ENCODE results near the gene TMC5. TPM values are rescaled to one million over a fixed set of nuclear protein-coding genes. Genes with fewer than 3 reads are reported as not detected.
"Not testable (repeated sequence)": the region's sequence is repeated elsewhere in the genome, so short reads cannot be mapped to it uniquely, and the experiment has no call there.

Gene TMC5
- total RNA-seq, 1 donor from 2014 or later = not detected

DNA sequence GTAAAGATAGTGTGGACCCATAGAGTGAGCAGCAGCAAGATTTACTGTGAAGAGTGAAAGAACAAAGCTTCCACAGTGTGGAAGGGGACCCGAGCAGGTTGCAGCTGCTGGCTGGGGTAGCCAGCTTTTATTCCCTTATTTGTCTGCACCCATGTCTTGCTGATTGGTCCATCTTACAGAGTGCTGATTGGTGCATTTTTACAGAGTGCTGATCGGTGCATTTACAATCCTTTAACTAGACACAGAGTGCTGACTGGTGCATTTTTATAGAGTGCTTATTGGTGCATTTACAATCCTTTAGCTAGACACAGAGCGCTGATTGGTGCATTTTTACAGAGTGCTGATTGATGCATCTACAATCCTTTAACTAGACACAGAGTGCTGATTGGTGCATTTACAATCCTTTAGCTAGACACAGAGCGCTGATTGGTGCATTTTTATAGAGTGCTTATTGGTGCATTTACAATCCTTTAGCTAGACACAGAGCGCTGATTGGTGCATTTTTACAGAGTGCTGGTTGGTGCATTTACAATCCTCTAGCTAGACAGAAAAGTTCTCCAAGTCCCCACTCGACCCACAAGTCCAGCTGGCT, 26.4 kb upstream of the TMC5 start:
- H3K27me3 Mint-ChIP-seq = peaks cover 33% of the 10 kb centered on the region
- H3K9me3 Mint-ChIP-seq; H3K27ac Mint-ChIP-seq; H3K4me3 Mint-ChIP-seq; H3K4me1 Mint-ChIP-seq; H3K36me3 Mint-ChIP-seq (ENCODE audit: low read depth); intact Hi-C loops (cut with micrococcal nuclease); DNase-seq: not testable (repeated sequence)

DNA sequence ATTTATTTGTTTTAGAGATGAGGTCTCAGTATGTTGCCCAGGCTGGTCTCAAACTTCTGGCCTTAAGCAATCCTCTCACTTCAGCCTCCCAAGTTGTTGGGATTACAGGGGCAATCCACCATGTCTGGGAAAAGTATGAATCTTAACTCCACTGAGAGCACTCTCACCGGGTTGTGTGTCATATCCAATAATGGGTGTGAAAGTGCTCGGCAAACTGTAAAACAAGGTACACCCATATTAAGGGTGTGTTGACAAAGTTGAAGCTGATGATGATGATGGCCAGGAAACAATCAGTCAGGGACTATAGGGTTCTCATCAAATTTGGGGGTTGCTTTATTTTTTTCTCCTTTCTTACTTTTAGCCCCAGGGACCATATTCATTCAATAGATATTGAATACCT, 25.3 kb upstream of the TMC5 start:
- H3K36me3 Mint-ChIP-seq (ENCODE audit: low read depth) = no peaks in the 10 kb centered on the region
- no peak overlapping the region for H3K27ac Mint-ChIP-seq
- H3K4me1 Mint-ChIP-seq = peaks cover 9% of the 10 kb centered on the region
- H3K27me3 Mint-ChIP-seq = peaks cover 37% of the 10 kb centered on the region
- DNase-seq = no peak
- no peaks in the 10 kb centered on the region for H3K9me3 Mint-ChIP-seq
- intact Hi-C loops (cut with micrococcal nuclease) = no loop called here
- H3K4me3 Mint-ChIP-seq = no peak overlapping the region

DNA sequence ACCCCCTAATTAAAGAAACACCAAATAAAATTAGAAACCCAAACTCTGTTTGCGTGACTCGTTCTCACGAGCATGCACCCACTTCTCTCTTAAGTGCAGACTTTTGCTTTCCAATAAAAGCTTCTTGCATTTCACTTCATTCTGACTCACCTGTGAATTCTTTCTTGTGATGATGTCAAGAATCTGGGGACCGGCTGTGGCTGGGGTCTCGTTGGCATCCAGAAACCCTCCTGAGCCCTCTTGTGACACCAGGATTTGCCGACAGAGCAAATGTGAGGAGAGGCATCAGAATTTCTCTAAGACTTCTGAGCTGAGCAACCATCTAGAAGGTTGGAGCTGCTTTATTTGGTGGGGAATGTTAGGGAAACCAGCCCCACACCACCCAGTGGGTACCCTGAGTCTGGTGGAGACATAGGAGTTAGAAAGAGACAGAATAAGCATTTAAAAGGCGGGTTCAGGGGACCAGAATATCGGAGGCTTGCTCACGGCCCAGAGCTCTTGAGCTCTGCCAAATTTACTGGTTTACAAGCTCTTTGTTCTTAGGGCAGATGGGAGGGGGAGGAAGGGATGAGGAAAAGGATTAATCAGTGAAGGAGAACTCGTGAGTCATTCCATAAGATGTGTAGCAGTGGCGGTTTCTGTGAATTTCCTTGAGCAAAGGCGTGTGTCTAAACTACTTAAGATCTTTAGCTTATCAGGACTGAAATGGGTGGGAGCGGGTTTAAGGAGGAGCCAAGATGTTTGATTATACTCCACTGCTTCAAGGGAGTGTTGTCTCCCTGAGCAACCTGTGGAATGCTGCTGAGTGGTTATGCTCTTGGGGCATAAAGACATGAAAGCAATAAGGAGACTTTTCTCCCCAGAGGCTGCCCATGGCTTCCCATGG, 24.2 kb upstream of the TMC5 start:
- intact Hi-C loops (cut with micrococcal nuclease) = no loop called here
- H3K4me3 Mint-ChIP-seq = no peak overlapping the region
- H3K27ac Mint-ChIP-seq = no peak overlapping the region
- H3K4me1 Mint-ChIP-seq = peaks cover 9% of the 10 kb centered on the region
- no peak for DNase-seq
- no peaks in the 10 kb centered on the region for H3K9me3 Mint-ChIP-seq
- no peaks in the 10 kb centered on the region for H3K36me3 Mint-ChIP-seq (ENCODE audit: low read depth)
- H3K27me3 Mint-ChIP-seq = peaks cover 37% of the 10 kb centered on the region

DNA sequence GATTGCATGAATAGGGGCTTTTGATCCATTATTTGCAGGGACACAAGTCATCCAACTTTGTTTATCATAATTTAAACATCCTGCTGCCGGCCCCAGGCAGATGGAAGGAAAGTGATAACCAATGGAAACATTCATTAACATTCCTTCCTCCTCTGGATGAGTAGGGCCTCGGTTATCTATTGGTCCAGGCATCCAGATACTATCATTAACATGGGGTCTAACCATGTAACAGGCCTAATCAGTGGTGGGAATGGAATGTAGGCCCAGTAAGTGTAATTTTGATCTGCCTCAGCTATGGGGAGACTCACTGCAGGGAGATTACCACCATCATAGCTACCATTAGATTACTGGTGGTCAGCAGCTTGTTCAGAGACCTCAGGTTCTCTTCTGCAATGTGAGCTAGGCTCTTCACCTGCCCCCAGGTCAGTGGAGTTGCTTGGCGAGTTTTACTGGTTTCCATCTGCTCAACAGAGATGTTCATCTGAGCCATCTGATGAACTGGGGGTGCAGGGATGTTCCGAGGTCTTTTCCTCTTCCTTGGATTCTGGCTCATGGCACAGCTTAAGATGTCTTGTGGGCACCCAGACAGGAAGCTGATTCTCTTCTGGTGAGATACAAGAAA, 21.9 kb upstream of the TMC5 start:
- H3K9me3 Mint-ChIP-seq; H3K36me3 Mint-ChIP-seq (ENCODE audit: low read depth); H3K27ac Mint-ChIP-seq; H3K4me1 Mint-ChIP-seq; intact Hi-C loops (cut with micrococcal nuclease); DNase-seq; H3K4me3 Mint-ChIP-seq: not testable (repeated sequence)
- H3K27me3 Mint-ChIP-seq = peaks cover 32% of the 10 kb centered on the region

DNA sequence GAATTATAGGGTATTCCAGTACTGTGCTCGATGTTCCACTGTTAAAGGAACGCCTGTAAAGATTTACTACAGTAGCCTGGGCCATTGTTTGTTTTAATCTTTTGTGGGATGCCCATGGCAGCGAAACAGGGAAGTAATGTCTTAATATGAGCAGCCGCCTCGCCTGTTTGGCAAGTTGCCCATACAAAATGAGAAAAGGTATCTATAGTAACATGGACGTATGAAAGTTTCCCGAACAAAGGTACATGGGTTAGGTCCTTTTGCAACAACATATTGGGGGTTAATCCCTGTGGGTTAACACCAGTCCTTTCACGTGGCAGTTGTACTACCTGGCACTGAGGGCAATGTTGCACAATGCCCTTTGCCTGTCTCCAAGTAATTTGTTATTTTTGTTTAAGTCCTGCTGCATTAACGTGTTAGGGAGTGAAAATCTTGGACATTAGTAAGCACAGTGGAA, 21.1 kb upstream of the TMC5 start:
- peaks cover 30% of the 10 kb centered on the region for H3K27me3 Mint-ChIP-seq
- no peaks in the 10 kb centered on the region for H3K4me1 Mint-ChIP-seq
- peaks cover 4% of the 10 kb centered on the region for H3K9me3 Mint-ChIP-seq
- H3K4me3 Mint-ChIP-seq = no peak overlapping the region
- no peak for DNase-seq
- no peaks in the 10 kb centered on the region for H3K36me3 Mint-ChIP-seq (ENCODE audit: low read depth)
- no peak overlapping the region for H3K27ac Mint-ChIP-seq
- intact Hi-C loops (cut with micrococcal nuclease) = no loop called here

DNA sequence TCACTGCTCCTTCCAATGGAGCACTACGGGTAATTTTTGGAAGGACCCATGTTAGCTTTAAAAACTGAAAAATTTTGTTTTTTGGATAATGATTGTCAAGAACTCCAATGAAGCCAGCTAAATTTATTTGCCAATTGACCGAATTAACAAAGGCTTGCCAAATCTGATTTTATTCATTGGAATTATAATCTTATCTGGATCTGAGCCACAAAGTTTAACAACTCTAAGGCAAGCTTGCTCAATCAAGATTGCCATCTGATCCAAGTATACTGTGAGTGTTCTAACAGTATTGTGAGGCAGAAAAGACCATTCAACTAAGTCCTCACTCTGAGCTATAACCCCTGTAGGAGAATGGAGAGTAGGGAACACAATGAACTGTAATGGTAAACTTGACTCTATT, 20.3 kb upstream of the TMC5 start:
- H3K36me3 Mint-ChIP-seq (ENCODE audit: low read depth); H3K4me1 Mint-ChIP-seq; H3K27ac Mint-ChIP-seq; H3K9me3 Mint-ChIP-seq; intact Hi-C loops (cut with micrococcal nuclease); DNase-seq; H3K4me3 Mint-ChIP-seq: not testable (repeated sequence)
- peaks cover 27% of the 10 kb centered on the region for H3K27me3 Mint-ChIP-seq

DNA sequence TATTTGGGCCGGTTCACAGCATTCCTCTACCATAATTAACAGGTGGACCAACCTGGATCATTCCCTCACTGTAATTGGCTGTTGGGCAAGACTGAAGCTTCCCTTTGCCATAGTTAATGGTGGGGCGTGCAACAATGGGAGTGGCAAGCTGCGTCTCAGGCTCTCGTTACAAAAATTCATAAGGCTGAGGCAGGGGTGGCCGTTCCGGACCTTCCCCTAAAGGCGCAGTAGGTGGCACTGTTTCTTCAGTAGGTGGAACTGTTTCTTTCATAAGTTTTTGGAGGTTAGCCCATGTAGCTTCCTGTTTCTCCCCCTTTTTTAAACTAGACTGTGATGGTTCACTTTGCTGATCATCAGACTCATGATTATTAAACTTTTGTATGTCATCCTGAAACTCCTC, 17.0 kb upstream of the TMC5 start:
- no peak for DNase-seq
- intact Hi-C loops (cut with micrococcal nuclease) = no loop called here
- H3K27ac Mint-ChIP-seq = no peak overlapping the region
- H3K4me1 Mint-ChIP-seq = no peaks in the 10 kb centered on the region
- H3K36me3 Mint-ChIP-seq (ENCODE audit: low read depth) = no peaks in the 10 kb centered on the region
- peaks cover 27% of the 10 kb centered on the region for H3K27me3 Mint-ChIP-seq
- peaks cover 7% of the 10 kb centered on the region for H3K9me3 Mint-ChIP-seq
- no peak overlapping the region for H3K4me3 Mint-ChIP-seq

DNA sequence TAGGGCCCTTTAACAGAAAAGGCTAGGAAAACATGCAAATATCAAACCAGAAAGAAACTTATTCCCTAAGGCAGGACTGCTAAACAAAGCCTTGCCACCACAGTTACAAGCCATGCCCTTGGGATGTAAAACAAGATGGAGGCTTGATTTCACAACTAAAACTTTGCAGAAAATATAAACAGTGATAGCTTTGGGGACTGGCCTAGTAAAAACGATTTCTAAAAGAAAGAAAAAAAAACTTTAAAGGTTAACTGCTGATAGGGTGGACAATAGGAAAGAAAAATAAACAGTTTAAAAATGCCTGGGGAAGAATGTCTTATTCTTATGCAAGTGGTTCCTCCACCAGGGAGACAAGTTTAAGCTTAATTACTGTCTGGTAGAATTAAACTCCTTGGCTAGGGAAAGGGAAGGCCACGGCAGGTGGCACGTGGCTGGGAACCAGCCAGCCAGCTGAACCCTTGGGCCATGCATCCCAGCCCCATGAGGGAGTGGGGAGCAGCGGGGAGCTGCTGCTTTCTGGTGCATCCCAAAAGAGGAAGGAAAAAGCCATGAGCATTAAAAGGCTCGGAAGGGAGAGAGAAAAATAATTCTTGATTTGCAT, 10.7 kb upstream of the TMC5 start:
- Mint-ChIP-seq H3K4me3 (no peak overlapping the region), H3K9me3 (peaks cover 3% of the 10 kb centered on the region), H3K4me1 (peaks cover 7% of the 10 kb centered on the region), H3K27ac (no peak overlapping the region), H3K27me3 (peaks cover 41% of the 10 kb centered on the region), H3K36me3 (ENCODE audit: low read depth) (no peaks in the 10 kb centered on the region)
- DNase-seq = no peak
- intact Hi-C loops (cut with micrococcal nuclease) = no loop called here

DNA sequence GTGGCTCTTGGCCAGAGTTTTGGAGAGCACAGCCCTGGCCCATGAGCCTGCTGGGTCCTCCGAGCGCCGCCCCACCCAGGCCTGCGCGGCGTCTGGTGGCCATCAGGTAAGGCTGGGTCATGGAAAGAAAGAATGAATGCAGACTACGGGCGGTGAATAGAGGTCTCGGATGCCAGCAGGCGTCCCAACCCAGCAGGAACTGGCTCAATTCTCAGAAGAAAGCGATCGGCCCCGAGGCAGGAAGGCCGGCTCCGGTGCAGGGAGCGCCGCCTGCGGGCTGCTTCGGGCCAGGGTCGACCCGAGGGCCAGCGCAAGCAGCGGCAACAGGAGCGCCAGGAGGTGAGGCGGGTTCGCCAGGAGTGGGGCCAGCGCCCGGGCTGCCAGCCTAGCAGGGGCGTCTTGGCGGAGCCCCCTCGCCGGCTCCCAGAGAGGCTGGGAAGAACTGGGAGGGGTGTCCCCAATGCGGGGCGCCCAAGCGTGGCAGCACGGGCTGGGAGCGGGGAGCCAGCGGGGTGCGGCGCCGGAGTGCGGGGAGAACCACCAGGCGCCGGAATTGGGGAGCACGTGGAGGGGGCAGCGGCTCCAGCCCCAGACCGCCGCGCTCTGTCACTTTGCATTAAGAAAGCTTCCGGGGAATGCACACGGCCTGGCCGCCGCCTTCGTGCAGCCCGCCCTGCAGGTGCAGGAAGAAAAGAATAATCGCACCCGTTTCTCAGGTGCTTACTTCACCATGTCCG, 7.1 kb upstream of the TMC5 start:
- Mint-ChIP-seq H3K4me1 (peaks cover 7% of the 10 kb centered on the region), H3K27me3 (peaks cover 37% of the 10 kb centered on the region), H3K36me3 (ENCODE audit: low read depth) (no peaks in the 10 kb centered on the region), H3K4me3 (peak overlapping the region; percentile 61), H3K27ac (no peak overlapping the region), H3K9me3 (peaks cover 3% of the 10 kb centered on the region)
- intact Hi-C loops (cut with micrococcal nuclease) = no loop called here
- peak; percentile 71 for DNase-seq

DNA sequence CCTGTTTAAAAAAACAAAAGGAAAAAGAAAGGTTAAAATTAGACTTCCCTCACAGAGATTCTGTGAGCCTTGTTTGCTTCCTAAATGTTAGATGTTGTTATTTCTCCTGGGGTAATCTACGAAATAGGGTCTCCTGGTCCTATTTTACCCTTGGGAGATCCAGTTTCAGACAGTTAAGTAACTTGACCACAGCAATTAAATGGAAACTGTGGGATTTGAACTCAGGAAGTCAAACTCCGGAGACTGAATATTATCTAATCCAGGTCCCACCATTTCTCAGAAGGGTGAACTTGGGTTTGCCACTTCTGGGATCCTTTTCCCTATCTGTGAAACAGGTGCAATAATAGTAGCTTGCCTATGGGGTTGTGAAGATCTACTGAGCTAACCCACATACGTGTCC, 6.4 kb upstream of the TMC5 start:
- no peaks in the 10 kb centered on the region for H3K36me3 Mint-ChIP-seq (ENCODE audit: low read depth)
- peak overlapping the region; percentile 61 for H3K4me3 Mint-ChIP-seq
- intact Hi-C loops (cut with micrococcal nuclease) = no loop called here
- no peak overlapping the region for H3K27ac Mint-ChIP-seq
- DNase-seq = no peak
- H3K27me3 Mint-ChIP-seq = peaks cover 37% of the 10 kb centered on the region
- peaks cover 7% of the 10 kb centered on the region for H3K4me1 Mint-ChIP-seq
- H3K9me3 Mint-ChIP-seq = peaks cover 3% of the 10 kb centered on the region

DNA sequence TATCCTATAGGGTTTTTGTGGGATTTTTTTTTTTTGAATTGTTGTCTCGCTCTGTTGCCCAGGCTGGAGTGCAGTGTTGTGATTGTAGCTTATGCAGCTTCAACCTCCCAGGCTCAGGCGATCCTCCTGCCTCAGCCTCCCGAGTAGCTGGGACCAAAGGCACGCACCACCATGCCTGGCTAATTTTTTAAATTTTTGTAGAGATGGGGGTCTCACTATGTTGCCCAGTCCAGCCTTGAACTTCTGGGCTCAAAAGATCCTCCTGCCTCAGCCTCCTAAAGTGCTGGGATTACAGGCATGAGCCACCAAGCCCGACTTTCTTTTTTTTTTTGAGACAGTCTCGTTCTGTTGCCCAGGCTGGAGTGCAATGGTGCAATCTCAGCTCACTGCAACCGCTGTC, 5.6 kb upstream of the TMC5 start:
- H3K36me3 Mint-ChIP-seq (ENCODE audit: low read depth); DNase-seq; H3K9me3 Mint-ChIP-seq; H3K4me3 Mint-ChIP-seq; H3K27ac Mint-ChIP-seq; H3K4me1 Mint-ChIP-seq; intact Hi-C loops (cut with micrococcal nuclease): not testable (repeated sequence)
- H3K27me3 Mint-ChIP-seq = peaks cover 35% of the 10 kb centered on the region

DNA sequence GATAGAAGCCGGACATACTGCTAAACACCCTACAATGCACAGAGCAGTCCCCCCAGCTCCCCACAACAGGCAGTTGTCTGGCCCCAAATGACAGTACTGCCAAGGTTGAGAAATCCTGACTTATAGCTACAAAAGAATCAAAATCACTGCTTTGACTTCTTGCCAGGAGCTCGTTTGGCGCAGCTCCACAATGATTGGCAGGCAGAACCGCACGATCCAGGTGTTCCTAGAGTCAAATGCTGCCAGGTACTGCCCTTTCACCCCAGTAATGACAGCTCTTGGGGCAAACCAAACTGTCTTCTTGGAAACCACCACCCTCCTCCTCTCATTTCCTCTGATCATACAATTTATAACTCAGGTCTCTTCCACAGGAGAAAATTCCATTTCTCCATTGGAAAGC, 2.2 kb upstream of the TMC5 start:
- Mint-ChIP-seq H3K4me1 (peaks cover 4% of the 10 kb centered on the region), H3K27me3 (peaks cover 15% of the 10 kb centered on the region), H3K4me3 (no peak overlapping the region), H3K9me3 (no peaks in the 10 kb centered on the region), H3K36me3 (ENCODE audit: low read depth) (no peaks in the 10 kb centered on the region), H3K27ac (no peak overlapping the region)
- no peak for DNase-seq
- intact Hi-C loops (cut with micrococcal nuclease) = no loop called here

DNA sequence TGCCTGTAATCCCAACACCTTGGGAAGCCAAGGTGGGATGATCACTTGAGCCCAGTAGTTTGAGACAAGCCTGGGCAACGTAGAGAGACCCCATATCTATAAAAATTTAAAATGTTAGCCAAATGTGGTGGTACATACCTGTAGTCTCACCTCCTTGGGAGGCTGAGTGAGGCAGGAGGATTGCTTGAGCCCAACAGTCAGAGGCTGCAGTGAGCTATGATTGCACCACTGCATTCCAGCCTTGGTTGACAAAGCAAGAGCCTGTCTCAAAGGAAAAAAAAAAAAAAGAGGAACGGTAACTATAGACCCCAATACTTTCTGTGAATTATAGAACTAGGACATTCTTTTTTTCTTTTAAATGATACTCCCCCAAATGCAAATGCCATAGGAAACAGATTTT, 1.8 kb upstream of the TMC5 start:
- Mint-ChIP-seq H3K36me3 (ENCODE audit: low read depth) (no peaks in the 10 kb centered on the region), H3K9me3 (no peaks in the 10 kb centered on the region), H3K27ac (no peak overlapping the region), H3K27me3 (peaks cover 15% of the 10 kb centered on the region), H3K4me3 (no peak overlapping the region), H3K4me1 (peaks cover 3% of the 10 kb centered on the region)
- no peak for DNase-seq
- intact Hi-C loops (cut with micrococcal nuclease) = no loop called here

Measured in activated CD4-positive, alpha-beta T cell treated with anti-CD3 and anti-CD28 coated beads, Interleukin-2, amount 10 ng/mL, durations not matched to agents 24 days and 14 days (primary cell).